ENCODE results near the gene LRRC1.

Gene LRRC1

DNA sequence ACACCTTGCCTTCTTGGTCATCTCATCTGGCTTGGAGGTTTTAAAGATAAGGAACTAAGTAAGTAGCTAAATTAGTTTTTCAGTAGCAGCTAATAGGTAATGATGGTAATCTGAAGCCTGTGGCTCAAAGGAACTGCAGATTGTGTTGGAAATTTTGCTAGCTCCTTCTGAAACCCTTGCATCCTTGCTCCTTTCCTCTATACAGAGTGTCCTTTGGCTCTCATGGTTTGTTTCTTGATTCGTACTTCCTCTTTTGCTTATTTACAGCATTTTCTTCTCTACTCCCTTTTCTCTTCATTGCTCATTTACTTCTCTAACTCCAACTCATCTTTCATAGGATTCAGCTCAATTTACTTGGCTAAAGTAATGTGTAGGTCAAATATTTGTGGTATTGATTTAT is 19.0 kb downstream of the LRRC1 start:
- DNase-seq (ENCODE audit: extremely low read depth in 1 of 2, low read depth in 1 of 2), result no peak

GRCh38 chr6:53814353-53814752 is 19.5 kb downstream of the LRRC1 start:
- DNase-seq (ENCODE audit: extremely low read depth in 1 of 2, low read depth in 1 of 2), result no peak

- DNase-seq (ENCODE audit: extremely low read depth in 1 of 2, low read depth in 1 of 2), result no peak
These were observed 20.7 kb downstream of the LRRC1 start for GRCh38 chr6:53815381-53816119.

DNA sequence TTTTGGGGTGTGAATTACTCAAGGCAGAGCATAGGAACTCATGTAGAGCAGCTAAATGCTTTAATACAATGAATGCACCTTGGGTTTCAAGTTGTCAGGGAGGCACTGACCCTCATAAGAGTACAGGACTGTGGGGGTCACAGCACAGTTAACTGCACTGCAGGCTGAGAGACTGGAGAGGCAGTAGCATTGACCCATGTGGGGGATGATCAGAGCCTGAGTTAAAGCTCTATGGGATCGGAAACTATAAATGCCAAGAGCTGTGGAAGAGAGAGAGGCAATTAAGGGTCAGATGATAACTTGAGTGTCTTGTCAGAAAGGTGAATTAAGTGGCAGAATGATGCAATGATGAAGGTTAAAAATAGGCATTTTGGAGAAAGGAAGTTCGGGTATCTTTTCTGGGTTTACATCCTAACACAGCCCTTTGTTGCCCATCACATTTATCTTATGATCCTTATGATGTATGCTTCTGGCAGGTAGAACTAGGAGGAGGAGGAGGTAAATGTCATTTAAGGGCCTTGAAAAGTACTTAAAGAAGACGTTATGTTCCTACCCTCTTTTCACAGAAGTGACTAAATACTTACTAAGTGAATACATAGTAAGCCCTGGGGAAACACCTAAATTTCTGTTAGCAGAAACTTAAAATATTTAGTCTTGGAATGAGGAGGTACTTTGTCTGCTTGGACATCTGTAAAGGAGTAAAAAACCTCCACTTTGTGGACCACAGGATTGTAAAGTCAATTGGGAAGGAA is 24.2 kb downstream of the LRRC1 start:
- DNase-seq (ENCODE audit: extremely low read depth in 1 of 2, low read depth in 1 of 2), result no peak

GRCh38 chr6:53822401-53823125 is 27.8 kb downstream of the LRRC1 start:
- no peak for DNase-seq (ENCODE audit: extremely low read depth in 1 of 2, low read depth in 1 of 2)

- DNase-seq (ENCODE audit: extremely low read depth in 1 of 2, low read depth in 1 of 2), result no peak
These were observed 29.9 kb downstream of the LRRC1 start for GRCh38 chr6:53824714-53825113.

DNA sequence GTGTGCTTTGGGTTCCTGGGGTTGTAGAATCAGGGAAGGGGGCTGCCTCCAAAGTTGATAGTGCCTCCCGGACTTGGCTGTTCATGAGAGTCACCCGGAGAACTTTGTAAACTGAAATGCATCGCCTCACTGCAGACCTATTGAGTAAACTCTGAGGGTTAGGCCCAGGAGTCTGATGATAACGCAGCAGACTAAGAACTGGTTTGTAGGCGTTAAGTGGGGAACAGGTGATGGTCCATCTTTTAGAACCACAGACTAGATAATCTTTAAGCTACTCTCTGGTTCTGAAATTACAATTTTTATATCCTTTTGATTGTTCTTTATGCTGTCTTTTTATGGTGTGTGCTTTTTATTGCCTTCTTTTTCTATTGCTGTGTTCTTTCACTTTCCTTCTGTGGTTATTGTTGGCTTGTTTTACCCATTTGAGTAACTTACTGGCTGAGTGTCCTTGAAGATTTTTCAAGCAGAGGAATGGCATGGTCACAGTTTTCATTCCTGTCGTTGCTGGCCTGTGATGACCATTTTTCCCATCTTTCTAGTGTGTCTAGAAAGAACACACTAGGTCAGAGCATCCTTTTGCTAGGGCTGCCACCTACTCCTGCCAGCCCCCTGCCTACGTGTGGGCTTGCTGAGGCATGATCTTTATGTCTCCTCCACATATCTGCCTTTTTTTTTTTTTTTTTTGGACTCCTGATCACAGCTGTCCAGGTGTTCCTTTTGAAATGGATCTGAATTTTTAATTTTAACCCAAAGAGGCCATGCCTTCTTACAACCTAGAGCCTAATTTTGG is 30.9 kb downstream of the LRRC1 start:
- no peak for DNase-seq (ENCODE audit: extremely low read depth in 1 of 2, low read depth in 1 of 2)

- DNase-seq (ENCODE audit: extremely low read depth in 1 of 2, low read depth in 1 of 2), result no peak
These were observed 32.7 kb downstream of the LRRC1 start for GRCh38 chr6:53827531-53827930.

DNA sequence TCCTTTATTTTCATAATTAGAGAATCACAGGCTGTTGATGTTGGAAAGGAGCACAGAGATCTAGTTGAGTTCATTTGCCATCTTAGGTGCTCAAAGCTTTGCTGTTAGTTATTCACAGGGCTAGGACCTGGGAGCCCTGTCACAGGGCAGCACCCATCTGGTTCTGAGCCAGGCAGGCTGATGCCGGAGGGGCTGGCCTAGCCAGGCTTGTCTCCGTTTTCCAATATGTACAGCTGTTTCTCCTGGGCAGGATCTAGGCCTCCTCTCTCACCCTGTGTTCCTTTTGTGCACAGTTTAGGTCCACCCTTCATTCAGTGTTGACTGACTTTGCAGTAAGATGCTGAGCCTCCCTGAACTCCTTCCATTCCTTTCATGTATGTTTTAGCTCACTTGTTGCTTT is 33.4 kb downstream of the LRRC1 start:
- DNase-seq (ENCODE audit: extremely low read depth in 1 of 2, low read depth in 1 of 2), result no peak

GRCh38 chr6:53828966-53829697 is 34.3 kb downstream of the LRRC1 start:
- no peak for DNase-seq (ENCODE audit: extremely low read depth in 1 of 2, low read depth in 1 of 2)

DNA sequence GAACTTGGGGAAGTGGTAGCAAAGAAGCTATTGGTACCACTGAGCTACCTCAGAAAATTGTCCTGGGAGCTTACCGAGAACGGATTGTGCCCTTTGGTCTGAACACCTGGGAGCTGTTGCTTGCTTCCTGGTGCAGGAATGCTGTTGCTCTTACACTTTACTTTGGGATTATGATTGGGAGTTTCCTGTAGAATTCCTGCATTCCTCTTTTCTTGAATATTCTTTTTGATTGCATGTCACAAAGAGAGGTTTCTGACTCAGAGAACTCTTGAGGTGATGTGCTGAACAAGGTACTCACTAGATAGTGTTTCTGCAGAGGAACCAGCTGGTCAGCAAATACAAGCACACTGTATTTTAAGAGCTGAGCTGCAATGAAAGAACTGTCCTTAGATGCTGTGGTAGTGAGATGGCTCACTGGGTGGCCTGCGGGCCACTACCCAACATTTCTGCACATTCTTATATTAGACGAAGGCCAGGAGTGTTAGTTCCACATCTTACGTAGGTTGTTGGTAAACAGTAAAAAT is 35.0 kb downstream of the LRRC1 start:
- no peak for DNase-seq (ENCODE audit: extremely low read depth in 1 of 2, low read depth in 1 of 2)

GRCh38 chr6:53830366-53830765 is 35.6 kb downstream of the LRRC1 start:
- no peak for DNase-seq (ENCODE audit: extremely low read depth in 1 of 2, low read depth in 1 of 2)

GRCh38 chr6:53831081-53831869 is 36.5 kb downstream of the LRRC1 start:
- no peak for DNase-seq (ENCODE audit: extremely low read depth in 1 of 2, low read depth in 1 of 2)

DNA sequence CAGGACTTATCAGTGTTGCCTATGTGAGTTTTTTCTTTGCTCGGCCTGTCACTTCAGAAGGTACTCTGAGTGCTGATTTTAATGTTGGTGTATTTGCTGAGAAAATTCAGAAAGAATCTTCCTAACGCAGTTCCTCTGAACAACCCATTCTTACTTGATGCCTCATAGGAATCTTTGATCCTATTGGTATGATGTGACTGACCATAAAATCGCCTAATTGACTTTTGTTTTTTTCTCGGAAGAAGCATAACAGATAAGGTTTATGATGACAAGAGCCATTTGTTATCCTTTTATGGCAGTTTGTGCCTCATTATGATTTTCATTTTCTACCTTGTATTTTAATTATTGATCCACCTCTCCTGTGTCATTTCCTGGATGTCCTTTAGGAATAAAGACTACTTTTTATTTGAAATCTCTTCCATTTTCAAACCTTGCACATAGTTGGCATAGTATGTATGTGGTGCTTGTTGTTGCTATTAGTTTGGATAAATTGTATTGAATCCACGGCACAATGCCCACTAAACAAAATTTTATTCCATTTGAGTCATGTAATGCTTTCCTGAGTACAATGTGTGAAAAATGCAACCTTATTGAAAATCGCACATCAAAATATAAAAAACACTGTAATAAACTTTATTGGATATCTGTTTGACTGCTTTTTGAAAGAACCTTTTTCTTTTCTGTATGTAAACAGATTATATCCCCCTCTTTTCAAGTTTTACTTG is 37.3 kb downstream of the LRRC1 start:
- DNase-seq (ENCODE audit: extremely low read depth in 1 of 2, low read depth in 1 of 2), result no peak

- no peak for DNase-seq (ENCODE audit: extremely low read depth in 1 of 2, low read depth in 1 of 2)
These were observed 38.4 kb downstream of the LRRC1 start for GRCh38 chr6:53833155-53833554.

DNA sequence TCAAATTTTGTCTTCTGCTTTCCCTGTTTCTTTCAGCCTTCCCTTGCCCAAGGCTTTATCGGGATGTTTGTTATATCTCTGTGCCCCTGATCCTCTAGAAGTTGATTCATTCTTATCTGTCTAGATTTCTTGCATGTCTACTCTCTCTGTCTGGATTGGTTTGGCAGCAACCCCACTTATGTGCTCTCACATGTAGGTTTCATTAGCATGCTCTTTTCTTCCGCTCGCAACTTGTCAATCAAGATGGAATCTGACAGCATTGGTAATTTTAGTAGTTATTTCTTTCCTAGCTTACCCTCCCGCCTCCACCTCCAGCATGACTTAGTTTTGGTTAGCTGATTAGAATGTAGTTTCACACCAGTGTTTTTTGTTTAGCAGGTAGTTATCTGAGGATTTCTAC is 39.3 kb downstream of the LRRC1 start:
- no peak for DNase-seq (ENCODE audit: extremely low read depth in 1 of 2, low read depth in 1 of 2)

- no peak for DNase-seq (ENCODE audit: extremely low read depth in 1 of 2, low read depth in 1 of 2)
These were observed 43.3 kb downstream of the LRRC1 start for GRCh38 chr6:53837865-53838769.

DNA sequence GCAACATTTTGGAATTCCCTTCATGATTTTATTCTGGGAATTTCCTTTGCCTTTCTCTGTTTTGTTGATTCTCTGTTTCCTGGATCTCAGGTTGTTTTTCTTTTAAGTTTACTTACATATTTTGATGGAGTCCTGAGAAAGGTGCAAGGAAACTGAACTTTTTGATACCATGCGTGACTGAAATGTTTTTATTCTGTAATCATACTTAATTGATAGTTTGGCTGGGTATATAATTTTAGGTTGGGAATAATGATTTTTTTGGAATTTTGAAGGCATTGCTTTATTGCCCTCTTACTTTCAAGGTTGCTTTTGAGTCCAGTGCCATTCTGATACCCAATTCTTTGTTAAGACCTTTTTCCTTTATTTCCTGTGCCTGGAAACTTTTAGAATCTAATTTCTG is 45.2 kb downstream of the LRRC1 start:
- no peak for DNase-seq (ENCODE audit: extremely low read depth in 1 of 2, low read depth in 1 of 2)

Data from stimulated activated CD8-positive, alpha-beta memory T cell treated with anti-CD3 and anti-CD28 coated beads, Interleukin-7, amount 100 ng/mL, for 48 hours (primary cell).